Ovary (tissue), 3 donors: ENCODE measurements around the gene DAGLA.

ENCODE experiments used
- EP300 ChIP-seq: sonication (generic); formaldehyde crosslinking; IDR thresholded peaks from one replicate; pipeline ENCODE4 v1.6.1; 2017; ENCODE audit warnings: antibody characterized with exemption
- POLR2A ChIP-seq: fragments of 450-650 bp; IDR thresholded peaks from one replicate; pipeline ENCODE4 v1.6.1; 2017; ENCODE audit warnings: antibody characterized with exemption, mild to moderate bottlenecking, moderate library complexity
- TF ChIP-seq, protein P1 (sequence below), 3 donors: fragments of 450-650 bp in 2 of 3; fragments of 200-600 bp in 1 of 3; IDR thresholded peaks; one replicate each; pipeline versions ENCODE4 v1.5.1 to v1.8.0; 2016 to 2022; ENCODE audit warnings: antibody characterized with exemption in 3 of 3, mild to moderate bottlenecking in 1 of 3
- donor health status: DM: no; HTN: no; CAD: no.

DNA sequence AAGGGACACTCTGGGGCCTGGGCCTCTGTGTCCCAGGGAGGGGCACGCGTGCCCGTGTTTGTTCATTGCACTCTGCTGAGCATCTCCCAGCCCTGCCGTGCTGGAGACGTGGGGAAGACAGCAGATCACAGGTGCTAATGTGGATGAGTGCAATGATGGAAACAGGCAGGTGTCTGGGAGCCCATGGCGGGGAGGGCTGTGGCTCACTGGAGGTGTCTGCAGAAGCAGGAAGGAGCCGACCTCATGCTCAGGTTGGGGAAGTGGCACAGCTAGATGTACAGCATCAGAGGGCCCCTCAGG is 104.3 kb downstream of the DAGLA start:
- TF ChIP-seq, protein P1, sequence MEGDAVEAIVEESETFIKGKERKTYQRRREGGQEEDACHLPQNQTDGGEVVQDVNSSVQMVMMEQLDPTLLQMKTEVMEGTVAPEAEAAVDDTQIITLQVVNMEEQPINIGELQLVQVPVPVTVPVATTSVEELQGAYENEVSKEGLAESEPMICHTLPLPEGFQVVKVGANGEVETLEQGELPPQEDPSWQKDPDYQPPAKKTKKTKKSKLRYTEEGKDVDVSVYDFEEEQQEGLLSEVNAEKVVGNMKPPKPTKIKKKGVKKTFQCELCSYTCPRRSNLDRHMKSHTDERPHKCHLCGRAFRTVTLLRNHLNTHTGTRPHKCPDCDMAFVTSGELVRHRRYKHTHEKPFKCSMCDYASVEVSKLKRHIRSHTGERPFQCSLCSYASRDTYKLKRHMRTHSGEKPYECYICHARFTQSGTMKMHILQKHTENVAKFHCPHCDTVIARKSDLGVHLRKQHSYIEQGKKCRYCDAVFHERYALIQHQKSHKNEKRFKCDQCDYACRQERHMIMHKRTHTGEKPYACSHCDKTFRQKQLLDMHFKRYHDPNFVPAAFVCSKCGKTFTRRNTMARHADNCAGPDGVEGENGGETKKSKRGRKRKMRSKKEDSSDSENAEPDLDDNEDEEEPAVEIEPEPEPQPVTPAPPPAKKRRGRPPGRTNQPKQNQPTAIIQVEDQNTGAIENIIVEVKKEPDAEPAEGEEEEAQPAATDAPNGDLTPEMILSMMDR (IDR thresholded peaks at IDR 0.05), result no peak
- TF ChIP-seq POLR2A (no peak), EP300 (no peak)
